ENCODE measurements around the gene KRT2. TPM values are rescaled to one million over a fixed set of nuclear protein-coding genes. Genes with fewer than 3 reads are reported as not detected.

Gene KRT2
- total and polyA plus RNA-seq, 10 of the 15 experiments (the other 5 are each of a cell fraction or from before 2014, with no cell fraction given) = 0.08 to 0.12 TPM; not detected in 8

- ChIA-PET RAD21 (ENCODE audit: unreplicated experiment) (no interaction called here), SMC1A (ENCODE audit: uncharacterized antibody, unreplicated experiment) (no interaction called here), CTCF (no interaction called here), POLR2A (no interaction called here)
- peaks cover 0 to 3% of the 10 kb centered on the region in 2 experiments; a peak in 3 of 4 replicates for H3K27me3 ChIP-seq (replicated peaks in 1 of 2; ENCODE audit: control insufficient read depth in 2 of 2, insufficient read depth in 2 of 2, low read length in 1 of 2)
- no peak overlapping the region for H3K9ac ChIP-seq (ENCODE audit: control insufficient read depth, insufficient read depth, low read length)
- H3K4me2 ChIP-seq (ENCODE audit: control insufficient read depth, insufficient read depth) = no peak overlapping the region
- no TSS peak for BruUV-seq (replicated peaks)
- WGBS (ENCODE audit: insufficient coverage, insufficient replicate concordance, low lambda C conversion rate, missing lambda C conversion rate) = 17% methylated on average over 6 of the region's 6 CpGs
- no peaks in the 10 kb centered on the region for H4K20me1 ChIP-seq (ENCODE audit: control insufficient read depth, insufficient read depth)
- H3K36me3 ChIP-seq (ENCODE audit: control insufficient read depth in 2 of 2, insufficient read depth in 2 of 2, low read length in 1 of 2) = no peaks in the 10 kb centered on the region
- FAIRE-seq (no peak), DNase-seq (ENCODE audit: low read depth, low spot score) (no peak), ATAC-seq (no peak)
- TF ChIP-seq PBX3 (IDR thresholded peaks at IDR 0.05; ENCODE audit: insufficient replicate concordance, low read depth, low read length) = no peak
- in situ Hi-C loops (cut with MboI) (no loop called here), intact Hi-C loops (cut with micrococcal nuclease; ENCODE audit: unreplicated experiment) (no loop called here)
- no peak overlapping the region for H3K4me3 ChIP-seq
- no peaks in the 10 kb centered on the region for H3K9me3 ChIP-seq (replicated peaks; ENCODE audit: control insufficient read depth, insufficient read depth, low read length)
- H3K4me1 ChIP-seq (ENCODE audit: control insufficient read depth, insufficient read depth, low read length) = no peaks in the 10 kb centered on the region
- H2AFZ ChIP-seq (ENCODE audit: control insufficient read depth, low read depth, low read length) = no peak overlapping the region
- no peak overlapping the region for H3K27ac ChIP-seq (ENCODE audit: control insufficient read depth, insufficient read depth)
- H3K79me2 ChIP-seq (ENCODE audit: control insufficient read depth, insufficient read depth, low read length) = no peaks in the 10 kb centered on the region
These were observed 36.7 kb downstream of the KRT2 start for GRCh38 chr12:52615208-52615868.

- ChIA-PET POLR2A (no interaction called here), SMC1A (ENCODE audit: uncharacterized antibody, unreplicated experiment) (no interaction called here), CTCF (no interaction called here), RAD21 (ENCODE audit: unreplicated experiment) (no interaction called here)
- 19% methylated on average over 10 of the region's 10 CpGs for WGBS (ENCODE audit: insufficient coverage, insufficient replicate concordance, low lambda C conversion rate, missing lambda C conversion rate)
- no peaks in the 10 kb centered on the region for H3K9me3 ChIP-seq (replicated peaks; ENCODE audit: control insufficient read depth, insufficient read depth, low read length)
- intact Hi-C loops (cut with micrococcal nuclease; ENCODE audit: unreplicated experiment) = no loop called here
- H3K9ac ChIP-seq (ENCODE audit: control insufficient read depth, insufficient read depth, low read length) = no peak overlapping the region
- FAIRE-seq = no peak
- no peak overlapping the region for H3K4me3 ChIP-seq
- no TSS peak for BruUV-seq (replicated peaks)
- H3K79me2 ChIP-seq (ENCODE audit: control insufficient read depth, insufficient read depth, low read length) = no peaks in the 10 kb centered on the region
- ATAC-seq = no peak
- TF ChIP-seq MEF2A (IDR thresholded peaks at IDR 0.05; ENCODE audit: insufficient read depth, low read depth, low read length) (no peak), IRF5 (IDR thresholded peaks at IDR 0.05; ENCODE audit: borderline replicate concordance) (no peak), SIN3A (IDR thresholded peaks at IDR 0.05; ENCODE audit: low read depth, low read length) (no peak), KLF5 (IDR thresholded peaks at IDR 0.05; ENCODE audit: partially characterized antibody) (no peak), WRNIP1 (IDR thresholded peaks at IDR 0.05; ENCODE audit: borderline replicate concordance, low read depth, low read length) (no peak), RAD21 (IDR thresholded peaks at IDR 0.05; ENCODE audit: insufficient read depth, low read depth, low read length) (no peak)
- TF ChIP-seq, protein P1, sequence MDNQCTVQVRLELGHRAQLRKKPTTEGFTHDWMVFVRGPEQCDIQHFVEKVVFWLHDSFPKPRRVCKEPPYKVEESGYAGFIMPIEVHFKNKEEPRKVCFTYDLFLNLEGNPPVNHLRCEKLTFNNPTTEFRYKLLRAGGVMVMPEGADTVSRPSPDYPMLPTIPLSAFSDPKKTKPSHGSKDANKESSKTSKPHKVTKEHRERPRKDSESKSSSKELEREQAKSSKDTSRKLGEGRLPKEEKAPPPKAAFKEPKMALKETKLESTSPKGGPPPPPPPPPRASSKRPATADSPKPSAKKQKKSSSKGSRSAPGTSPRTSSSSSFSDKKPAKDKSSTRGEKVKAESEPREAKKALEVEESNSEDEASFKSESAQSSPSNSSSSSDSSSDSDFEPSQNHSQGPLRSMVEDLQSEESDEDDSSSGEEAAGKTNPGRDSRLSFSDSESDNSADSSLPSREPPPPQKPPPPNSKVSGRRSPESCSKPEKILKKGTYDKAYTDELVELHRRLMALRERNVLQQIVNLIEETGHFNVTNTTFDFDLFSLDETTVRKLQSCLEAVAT (IDR thresholded peaks at IDR 0.05) = no peak
- H4K20me1 ChIP-seq (ENCODE audit: control insufficient read depth, insufficient read depth) = no peaks in the 10 kb centered on the region
- H2AFZ ChIP-seq (ENCODE audit: control insufficient read depth, low read depth, low read length) = no peak overlapping the region
- H3K27ac ChIP-seq (ENCODE audit: control insufficient read depth, insufficient read depth) = no peak overlapping the region
- no peaks in the 10 kb centered on the region for H3K36me3 ChIP-seq (ENCODE audit: control insufficient read depth in 2 of 2, insufficient read depth in 2 of 2, low read length in 1 of 2)
- in situ Hi-C loops (cut with MboI) = no loop called here
- H3K4me2 ChIP-seq (ENCODE audit: control insufficient read depth, insufficient read depth) = no peak overlapping the region
- H3K27me3 ChIP-seq (replicated peaks in 1 of 2; ENCODE audit: control insufficient read depth in 2 of 2, insufficient read depth in 2 of 2, low read length in 1 of 2) = peaks cover 0 to 3% of the 10 kb centered on the region in 2 experiments; a peak in 3 of 4 replicates
- no peak for DNase-seq (ENCODE audit: low read depth, low spot score)
- no peaks in the 10 kb centered on the region for H3K4me1 ChIP-seq (ENCODE audit: control insufficient read depth, insufficient read depth, low read length)
These were observed 37.4 kb downstream of the KRT2 start for GRCh38 chr12:52614381-52615207.

All from GM12878 (cell line).